Esophagus squamous epithelium (tissue), 4 donors: ENCODE results near the gene UNC13D.

Experiments used
- POLR2A ChIP-seq, 4 donors: fragments of 450-650 bp; IDR thresholded peaks; one replicate each; pipeline ENCODE4 v1.6.1; 2017; ENCODE audit warnings: antibody characterized with exemption in 4 of 4, mild to moderate bottlenecking in 4 of 4, moderate library complexity in 3 of 4
- TF ChIP-seq, protein P1 (sequence below), 6 experiments: fragments of 450-650 bp in 4 of 6; fragments of 200-600 bp in 2 of 6; sonication (generic) in 2 of 6; IDR thresholded peaks; one replicate each; pipeline ENCODE4 v1.5.1; 2016 to 2019; ENCODE audit warnings: antibody characterized with exemption in 6 of 6, mild to moderate bottlenecking in 4 of 6, moderate library complexity in 4 of 6

GRCh38 chr17:75826561-75827307 is 17.5 kb downstream of the UNC13D start:
- TF ChIP-seq, protein P1, sequence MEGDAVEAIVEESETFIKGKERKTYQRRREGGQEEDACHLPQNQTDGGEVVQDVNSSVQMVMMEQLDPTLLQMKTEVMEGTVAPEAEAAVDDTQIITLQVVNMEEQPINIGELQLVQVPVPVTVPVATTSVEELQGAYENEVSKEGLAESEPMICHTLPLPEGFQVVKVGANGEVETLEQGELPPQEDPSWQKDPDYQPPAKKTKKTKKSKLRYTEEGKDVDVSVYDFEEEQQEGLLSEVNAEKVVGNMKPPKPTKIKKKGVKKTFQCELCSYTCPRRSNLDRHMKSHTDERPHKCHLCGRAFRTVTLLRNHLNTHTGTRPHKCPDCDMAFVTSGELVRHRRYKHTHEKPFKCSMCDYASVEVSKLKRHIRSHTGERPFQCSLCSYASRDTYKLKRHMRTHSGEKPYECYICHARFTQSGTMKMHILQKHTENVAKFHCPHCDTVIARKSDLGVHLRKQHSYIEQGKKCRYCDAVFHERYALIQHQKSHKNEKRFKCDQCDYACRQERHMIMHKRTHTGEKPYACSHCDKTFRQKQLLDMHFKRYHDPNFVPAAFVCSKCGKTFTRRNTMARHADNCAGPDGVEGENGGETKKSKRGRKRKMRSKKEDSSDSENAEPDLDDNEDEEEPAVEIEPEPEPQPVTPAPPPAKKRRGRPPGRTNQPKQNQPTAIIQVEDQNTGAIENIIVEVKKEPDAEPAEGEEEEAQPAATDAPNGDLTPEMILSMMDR (IDR thresholded peaks at IDR 0.05): no peak
- no peak for TF ChIP-seq POLR2A (IDR thresholded peaks at IDR 0.05)
